ENCODE measurements around the gene WWOX.

Gene WWOX

GRCh38 chr16:78413651-78414050 is 314.2 kb downstream of the WWOX start:
- DNase-seq, result no peak

- DNase-seq, result no peak
Measured at GRCh38 chr16:78415013-78415412, 315.6 kb downstream of the WWOX start.

GRCh38 chr16:78415669-78416068 is 316.2 kb downstream of the WWOX start:
- DNase-seq, result no peak

GRCh38 chr16:78416400-78416799 is 316.9 kb downstream of the WWOX start:
- no peak for DNase-seq

GRCh38 chr16:78421181-78421708 is 321.8 kb downstream of the WWOX start:
- no peak for DNase-seq

GRCh38 chr16:78425281-78425680 is 325.8 kb downstream of the WWOX start:
- DNase-seq, result no peak

- DNase-seq, result no peak
Measured at GRCh38 chr16:78425891-78426510, 326.5 kb downstream of the WWOX start.

GRCh38 chr16:78428193-78428592 is 328.7 kb downstream of the WWOX start:
- DNase-seq, result no peak

GRCh38 chr16:78430281-78430680 is 330.8 kb downstream of the WWOX start:
- no peak for DNase-seq

- DNase-seq, result no peak
Measured at GRCh38 chr16:78431004-78431670, 331.7 kb downstream of the WWOX start.

GRCh38 chr16:78431701-78432100 is 332.2 kb downstream of the WWOX start:
- no peak for DNase-seq

GRCh38 chr16:78432451-78432850 is 333.0 kb downstream of the WWOX start:
- no peak for DNase-seq

GRCh38 chr16:78433116-78433515 is 333.7 kb downstream of the WWOX start:
- DNase-seq, result no peak

GRCh38 chr16:78434401-78434800 is 334.9 kb downstream of the WWOX start:
- DNase-seq, result no peak

- DNase-seq, result no peak
Measured at GRCh38 chr16:78435260-78435659, 335.8 kb downstream of the WWOX start.

GRCh38 chr16:78436023-78436422 is 336.6 kb downstream of the WWOX start:
- no peak for DNase-seq

- DNase-seq, result no peak
Measured at GRCh38 chr16:78436846-78437245, 337.4 kb downstream of the WWOX start.

- peak; percentile 54 for DNase-seq
Measured at GRCh38 chr16:78437352-78437968, 338.0 kb downstream of the WWOX start.

GRCh38 chr16:78438219-78438618 is 338.8 kb downstream of the WWOX start:
- no peak for DNase-seq

GRCh38 chr16:78438632-78439031 is 339.2 kb downstream of the WWOX start:
- no peak for DNase-seq

- no peak for DNase-seq
Measured at GRCh38 chr16:78439646-78440045, 340.2 kb downstream of the WWOX start.

GRCh38 chr16:78441298-78441697 is 341.8 kb downstream of the WWOX start:
- no peak for DNase-seq

GRCh38 chr16:78443542-78444364 is 344.3 kb downstream of the WWOX start:
- no peak for DNase-seq
